Measurements from ENCODE around the gene C19orf44. TPM values are rescaled to one million over a fixed set of nuclear protein-coding genes. Genes with fewer than 3 reads are reported as not detected.

Gene C19orf44
- total RNA-seq, 2 experiments from 2014 or later: 0.78 to 1.0 TPM

- TF ChIP-seq, protein P1, sequence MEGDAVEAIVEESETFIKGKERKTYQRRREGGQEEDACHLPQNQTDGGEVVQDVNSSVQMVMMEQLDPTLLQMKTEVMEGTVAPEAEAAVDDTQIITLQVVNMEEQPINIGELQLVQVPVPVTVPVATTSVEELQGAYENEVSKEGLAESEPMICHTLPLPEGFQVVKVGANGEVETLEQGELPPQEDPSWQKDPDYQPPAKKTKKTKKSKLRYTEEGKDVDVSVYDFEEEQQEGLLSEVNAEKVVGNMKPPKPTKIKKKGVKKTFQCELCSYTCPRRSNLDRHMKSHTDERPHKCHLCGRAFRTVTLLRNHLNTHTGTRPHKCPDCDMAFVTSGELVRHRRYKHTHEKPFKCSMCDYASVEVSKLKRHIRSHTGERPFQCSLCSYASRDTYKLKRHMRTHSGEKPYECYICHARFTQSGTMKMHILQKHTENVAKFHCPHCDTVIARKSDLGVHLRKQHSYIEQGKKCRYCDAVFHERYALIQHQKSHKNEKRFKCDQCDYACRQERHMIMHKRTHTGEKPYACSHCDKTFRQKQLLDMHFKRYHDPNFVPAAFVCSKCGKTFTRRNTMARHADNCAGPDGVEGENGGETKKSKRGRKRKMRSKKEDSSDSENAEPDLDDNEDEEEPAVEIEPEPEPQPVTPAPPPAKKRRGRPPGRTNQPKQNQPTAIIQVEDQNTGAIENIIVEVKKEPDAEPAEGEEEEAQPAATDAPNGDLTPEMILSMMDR (IDR thresholded peaks at IDR 0.05): no peak
- no peak for ATAC-seq (ENCODE audit: poor library complexity)
- Mint-ChIP-seq H3K4me3 (no peak overlapping the region), H3K36me3 (ENCODE audit: low read depth) (peaks cover 10% of the 10 kb centered on the region), H3K27ac (no peak overlapping the region), H3K27me3 (no peaks in the 10 kb centered on the region), H3K9me3 (no peaks in the 10 kb centered on the region), H3K4me1 (ENCODE audit: low read depth) (peaks cover 62% of the 10 kb centered on the region)
- no peak overlapping the region for H3K4me3 ChIP-seq (ENCODE audit: low read length)
- CTCF ChIA-PET: no interaction called here
- DNase-seq: no peak
- H3K27ac ChIP-seq (ENCODE audit: low read depth in 1 of 2, low read length in 2 of 2): no peak overlapping the region
- POLR2A ChIA-PET: no interaction called here
- H3K4me1 ChIP-seq (ENCODE audit: insufficient read depth, low read length): peaks cover 60% of the 10 kb centered on the region
- intact Hi-C loops (cut with DNase I, micrococcal nuclease): no loop called here
- H3K27me3 ChIP-seq (ENCODE audit: control insufficient read depth in 1 of 2, insufficient read depth in 2 of 2, low read length in 2 of 2): no peaks in the 10 kb centered on the region
- peaks cover 5% of the 10 kb centered on the region for H3K36me3 ChIP-seq (ENCODE audit: insufficient read depth, low read length)
- no peaks in the 10 kb centered on the region for H3K9me3 ChIP-seq (ENCODE audit: control insufficient read depth in 1 of 2, insufficient read depth in 1 of 2, low read length in 2 of 2)
Observed at GRCh38 chr19:16460454-16460853, 35.7 kb upstream of the C19orf44 start.

DNA sequence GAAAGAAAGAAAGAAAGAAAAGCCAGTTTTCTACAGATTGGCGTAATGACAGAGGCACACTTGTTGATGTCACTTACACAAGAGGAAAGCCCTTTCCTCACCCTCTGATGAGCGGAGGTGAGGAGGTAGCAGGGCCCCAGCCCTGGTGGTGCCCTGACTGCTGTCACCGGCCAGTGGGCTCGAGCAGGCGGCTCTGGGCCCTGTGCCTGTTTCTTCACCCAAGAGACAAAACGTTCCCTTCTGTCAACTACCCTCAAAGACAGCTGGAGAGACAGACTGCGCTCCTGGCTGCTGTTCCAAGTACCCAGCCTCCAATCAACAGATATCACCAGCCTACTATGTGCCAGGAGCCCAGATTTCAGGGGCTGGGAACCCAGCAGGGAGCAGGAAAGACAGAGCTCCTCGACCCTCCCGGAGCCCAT is 34.6 kb upstream of the C19orf44 start:
- H3K36me3 Mint-ChIP-seq (ENCODE audit: low read depth): peaks cover 14% of the 10 kb centered on the region
- ATAC-seq (ENCODE audit: poor library complexity): no peak
- Histone ChIP-seq H3K4me1 (ENCODE audit: insufficient read depth, low read length) (peaks cover 57% of the 10 kb centered on the region), H3K4me3 (ENCODE audit: low read length) (no peak overlapping the region), H3K27me3 (ENCODE audit: control insufficient read depth in 1 of 2, insufficient read depth in 2 of 2, low read length in 2 of 2) (no peaks in the 10 kb centered on the region), H3K27ac (ENCODE audit: low read depth in 1 of 2, low read length in 2 of 2) (no peak overlapping the region), H3K9me3 (ENCODE audit: control insufficient read depth in 1 of 2, insufficient read depth in 1 of 2, low read length in 2 of 2) (no peaks in the 10 kb centered on the region), H3K36me3 (ENCODE audit: insufficient read depth, low read length) (peaks cover 4% of the 10 kb centered on the region)
- CTCF ChIA-PET: no interaction called here
- TF ChIP-seq, protein P1 (IDR thresholded peaks at IDR 0.05): no peak
- POLR2A ChIA-PET: interaction anchor here (0.6 kb wide), 1 partner anchor 367 kb away, joined by 3 read pairs; no protein-coding TSS in a partner anchor
- peaks cover 63% of the 10 kb centered on the region for H3K4me1 Mint-ChIP-seq (ENCODE audit: low read depth)
- DNase-seq: no peak
- H3K27me3 Mint-ChIP-seq: no peaks in the 10 kb centered on the region
- H3K27ac Mint-ChIP-seq: no peak overlapping the region
- H3K4me3 Mint-ChIP-seq: no peak overlapping the region
- intact Hi-C loops (cut with DNase I, micrococcal nuclease): no loop called here
- H3K9me3 Mint-ChIP-seq: no peaks in the 10 kb centered on the region

DNA sequence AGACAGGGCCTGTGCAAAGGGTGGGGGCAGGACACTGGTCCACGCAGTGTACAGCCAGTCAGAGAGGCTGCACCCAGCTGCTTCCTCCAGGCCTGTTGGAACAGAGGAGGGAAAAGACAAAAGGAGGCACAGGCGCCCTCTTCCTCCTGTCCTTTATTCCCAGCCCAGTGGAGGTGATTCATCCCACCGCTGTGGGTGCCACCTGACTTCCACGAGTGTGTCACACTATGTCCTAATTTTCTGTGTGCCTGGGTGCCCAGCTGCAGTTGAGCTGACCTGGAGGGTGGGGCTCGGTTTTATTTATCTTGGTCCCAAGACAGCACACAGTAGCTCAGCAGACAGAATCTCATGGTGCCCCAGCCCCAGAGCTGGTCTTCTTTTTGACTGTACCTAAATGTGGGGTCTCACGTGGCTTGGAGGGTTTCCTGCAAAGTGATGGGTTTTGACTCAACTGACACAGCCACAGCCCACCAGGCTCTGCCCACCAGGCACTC is 33.4 kb upstream of the C19orf44 start:
- TF ChIP-seq, protein P1 (IDR thresholded peaks at IDR 0.05): no peak
- peaks cover 14% of the 10 kb centered on the region for H3K36me3 Mint-ChIP-seq (ENCODE audit: low read depth)
- DNase-seq (no peak), ATAC-seq (ENCODE audit: poor library complexity) (no peak)
- no peaks in the 10 kb centered on the region for H3K9me3 Mint-ChIP-seq
- H3K4me3 Mint-ChIP-seq: no peak overlapping the region
- no peak overlapping the region for H3K27ac Mint-ChIP-seq
- H3K27ac ChIP-seq (ENCODE audit: low read depth in 1 of 2, low read length in 2 of 2): no peak overlapping the region
- peaks cover 57% of the 10 kb centered on the region for H3K4me1 Mint-ChIP-seq (ENCODE audit: low read depth)
- H3K4me1 ChIP-seq (ENCODE audit: insufficient read depth, low read length): peaks cover 47% of the 10 kb centered on the region
- peaks cover 4% of the 10 kb centered on the region for H3K36me3 ChIP-seq (ENCODE audit: insufficient read depth, low read length)
- no peaks in the 10 kb centered on the region for H3K27me3 Mint-ChIP-seq
- intact Hi-C loops (cut with DNase I, micrococcal nuclease): no loop called here
- H3K9me3 ChIP-seq (ENCODE audit: control insufficient read depth in 1 of 2, insufficient read depth in 1 of 2, low read length in 2 of 2): no peaks in the 10 kb centered on the region
- no peak overlapping the region for H3K4me3 ChIP-seq (ENCODE audit: low read length)
- H3K27me3 ChIP-seq (ENCODE audit: control insufficient read depth in 1 of 2, insufficient read depth in 2 of 2, low read length in 2 of 2): no peaks in the 10 kb centered on the region
- ChIA-PET CTCF (interaction anchor here (0.6 kb wide), 1 partner anchor 21 kb away, joined by 5 read pairs; no protein-coding TSS in a partner anchor), POLR2A (no interaction called here)
